H9 (cell line): ENCODE data around the gene SRP72. TPM values are rescaled to one million over a fixed set of nuclear protein-coding genes. Genes with fewer than 3 reads are reported as not detected.
A peak's percentile ranks its signal among the peaks of the same experiment; 100 is the strongest.

Experiments used
- DNase-seq: peaks from one replicate; pipeline ENCODE4 v3.0.0-alpha.2; 2017
- H2AFZ ChIP-seq: one replicate; pipeline ENCODE4 v1.6.1; 2013; ENCODE audit warnings: mild to moderate bottlenecking, low read length, control low read depth, moderate library complexity
- H2AK5ac ChIP-seq: 2 replicates; pipeline ENCODE4 v1.6.1; 2013; ENCODE audit warnings: low read length, control low read depth, mixed read lengths; ENCODE audit not compliant: insufficient read length
- H2BK120ac ChIP-seq: one replicate; pipeline ENCODE4 v1.6.1; 2013; ENCODE audit warnings: low read depth, mild to moderate bottlenecking, low read length, control low read depth, inconsistent platforms; ENCODE audit not compliant: poor library complexity, severe bottlenecking
- H2BK12ac ChIP-seq: 2 replicates; pipeline ENCODE4 v1.6.1; 2013; ENCODE audit warnings: low read length, control low read depth, mixed read lengths, low read depth; ENCODE audit not compliant: insufficient read length
- H2BK15ac ChIP-seq: 2 replicates; pipeline ENCODE4 v1.6.1; 2013; ENCODE audit warnings: low read depth, low read length, control low read depth
- H2BK20ac ChIP-seq: one replicate; pipeline ENCODE4 v1.6.1; 2013; ENCODE audit warnings: low read depth, mild to moderate bottlenecking, low read length, control low read depth, inconsistent platforms; ENCODE audit not compliant: poor library complexity, severe bottlenecking
- H2BK5ac ChIP-seq: 2 replicates; pipeline ENCODE4 v1.6.1; 2013; ENCODE audit warnings: low read length, control low read depth, mixed read lengths; ENCODE audit not compliant: insufficient read length
- H3K14ac ChIP-seq: 2 replicates; pipeline ENCODE4 v1.6.1; 2013; ENCODE audit warnings: low read length, control low read depth; ENCODE audit not compliant: insufficient read depth
- H3K18ac ChIP-seq: 2 replicates; pipeline ENCODE4 v1.6.1; 2013; ENCODE audit warnings: low read depth, mild to moderate bottlenecking, mixed read lengths, low read length, control low read depth; ENCODE audit not compliant: insufficient read length
- H3K23ac ChIP-seq: 2 replicates; pipeline ENCODE4 v1.6.1; 2013; ENCODE audit warnings: low read length, control low read depth, mixed read lengths, low read depth; ENCODE audit not compliant: insufficient read length
- H3K23me2 ChIP-seq: 2 replicates; pipeline ENCODE4 v1.6.1; 2013; ENCODE audit warnings: low read depth, mild to moderate bottlenecking, mixed read lengths, low read length, control low read depth; ENCODE audit not compliant: insufficient read length, poor library complexity, severe bottlenecking
- H3K27ac ChIP-seq: 2 replicates; pipeline ENCODE4 v1.5.1; 2013; ENCODE audit warnings: low read length, control low read depth, mixed read lengths, low read depth; ENCODE audit not compliant: insufficient read length
- H3K27me3 ChIP-seq: 2 replicates; pipeline ENCODE4 v1.6.1; 2013; ENCODE audit warnings: low read length, control low read depth, inconsistent platforms; ENCODE audit not compliant: insufficient read depth
- H3K4ac ChIP-seq: 2 replicates; pipeline ENCODE4 v1.6.1; 2013; ENCODE audit warnings: low read depth, mild to moderate bottlenecking, control low read depth, inconsistent platforms, low read length, moderate library complexity
- H3K4me1 ChIP-seq: 2 replicates; pipeline ENCODE4 v1.6.1; 2013; ENCODE audit warnings: low read length, control low read depth, inconsistent platforms; ENCODE audit not compliant: insufficient read depth
- H3K4me2 ChIP-seq: 2 replicates; pipeline ENCODE4 v1.6.1; 2013; ENCODE audit warnings: low read length, control low read depth, mixed read lengths; ENCODE audit not compliant: insufficient read length, insufficient read depth
- H3K56ac ChIP-seq: 2 replicates; pipeline ENCODE4 v1.6.1; 2013; ENCODE audit warnings: low read depth, mild to moderate bottlenecking, mixed read lengths, low read length, control low read depth; ENCODE audit not compliant: insufficient read length
- H3K79me1 ChIP-seq: 2 replicates; pipeline ENCODE4 v1.6.1; 2013; ENCODE audit warnings: low read depth, mild to moderate bottlenecking, moderate library complexity, low read length, control low read depth, inconsistent platforms; ENCODE audit not compliant: insufficient read depth, poor library complexity, severe bottlenecking
- H3K79me2 ChIP-seq: 2 replicates; pipeline ENCODE4 v1.6.1; 2013; ENCODE audit warnings: low read length, control low read depth, inconsistent platforms; ENCODE audit not compliant: insufficient read depth
- H3K9ac ChIP-seq: 2 replicates; pipeline ENCODE4 v1.6.1; 2013; ENCODE audit warnings: low read length, control low read depth, mixed read lengths; ENCODE audit not compliant: insufficient read length; ENCODE audit errors: extremely low read depth
- H3K9me3 ChIP-seq: one replicate; pipeline ENCODE4 v1.6.1; 2013; ENCODE audit warnings: low read depth, low read length, inconsistent platforms; ENCODE audit not compliant: control insufficient read depth
- H3T11ph ChIP-seq: one replicate; pipeline ENCODE4 v1.6.1; 2013; ENCODE audit warnings: mild to moderate bottlenecking, low read length, control low read depth, inconsistent platforms
- H4K20me1 ChIP-seq: one replicate; pipeline ENCODE4 v1.6.1; 2013; ENCODE audit not compliant: control insufficient read depth, insufficient read length, insufficient read depth
- H4K5ac ChIP-seq: 2 replicates; pipeline ENCODE4 v1.6.1; 2013; ENCODE audit warnings: low read depth, mild to moderate bottlenecking, mixed read lengths, low read length, control low read depth; ENCODE audit not compliant: insufficient read length
- H4K8ac ChIP-seq: replicated peaks from 2 replicates; pipeline ENCODE4 v1.6.1; 2013; ENCODE audit warnings: low read length, control low read depth, mixed read lengths, low read depth; ENCODE audit not compliant: insufficient read length
- H4K91ac ChIP-seq: 2 replicates; pipeline ENCODE4 v1.6.1; 2013; ENCODE audit warnings: low read depth, mild to moderate bottlenecking, moderate library complexity, mixed read lengths, low read length, control low read depth; ENCODE audit not compliant: insufficient read length
- H3K27ac Mint-ChIP-seq, 3 experiments: 2 replicates in 2 of 3; 3 replicates in 1 of 3; pipeline ENCODE4 v1.8.0; 2020 to 2021; ENCODE audit warnings: mixed read lengths in 3 of 3, mild to moderate bottlenecking in 1 of 3, moderate library complexity in 1 of 3
- H3K27me3 Mint-ChIP-seq: 2 replicates; pipeline ENCODE4 v1.8.0; 2021; ENCODE audit warnings: low read depth, mild to moderate bottlenecking, moderate library complexity, mixed read lengths
- H3K36me3 Mint-ChIP-seq, 3 experiments: 2 replicates in 2 of 3; 3 replicates in 1 of 3; pipeline ENCODE4 v1.8.0; 2020 to 2021; ENCODE audit warnings: low read depth in 3 of 3, mixed read lengths in 3 of 3; ENCODE audit not compliant: insufficient read depth in 1 of 3
- H3K4me1 Mint-ChIP-seq, 2 experiments: 2 replicates each; pipeline ENCODE4 v1.8.0; 2020; ENCODE audit warnings: mixed read lengths in 2 of 2
- H3K4me3 Mint-ChIP-seq, 2 experiments: 2 replicates in 1 of 2; 3 replicates in 1 of 2; pipeline ENCODE4 v1.8.0; 2020 to 2021; ENCODE audit warnings: mild to moderate bottlenecking in 2 of 2, mixed read lengths in 2 of 2, moderate library complexity in 1 of 2
- H3K9me3 Mint-ChIP-seq, 2 experiments: 2 replicates in 1 of 2; 3 replicates in 1 of 2; pipeline ENCODE4 v1.8.0; 2020; ENCODE audit warnings: mild to moderate bottlenecking in 2 of 2, mixed read lengths in 2 of 2, moderate library complexity in 1 of 2
- WGBS: extraction: QIAGEN DNeasy Blood & Tissue Kit; methylation state at CpG from one replicate; pipeline ENCODE4 v1.1.7; 2013; ENCODE audit warnings: missing lambda C conversion rate, low lambda C conversion rate, mixed read lengths; ENCODE audit not compliant: insufficient read length; ENCODE audit errors: extremely low coverage; 5-methylcytosine and 5-hydroxymethylcytosine counted together
- total RNA-seq: library from RNA; stranded (reverse); gene quantifications from 2 replicates; pipeline ENCODE4 v1.2.1, GENCODE V29; 2021
- TF ChIP-seq, protein P1 (sequence below): fragments of 200-600 bp; sonication (generic); conservative IDR thresholded peaks from 3 replicates; pipeline ENCODE4 v1.8.0; 2021; ENCODE audit warnings: antibody characterized with exemption, mild to moderate bottlenecking

Gene SRP72
- total RNA-seq, 1 experiment from 2014 or later = 141 TPM

DNA sequence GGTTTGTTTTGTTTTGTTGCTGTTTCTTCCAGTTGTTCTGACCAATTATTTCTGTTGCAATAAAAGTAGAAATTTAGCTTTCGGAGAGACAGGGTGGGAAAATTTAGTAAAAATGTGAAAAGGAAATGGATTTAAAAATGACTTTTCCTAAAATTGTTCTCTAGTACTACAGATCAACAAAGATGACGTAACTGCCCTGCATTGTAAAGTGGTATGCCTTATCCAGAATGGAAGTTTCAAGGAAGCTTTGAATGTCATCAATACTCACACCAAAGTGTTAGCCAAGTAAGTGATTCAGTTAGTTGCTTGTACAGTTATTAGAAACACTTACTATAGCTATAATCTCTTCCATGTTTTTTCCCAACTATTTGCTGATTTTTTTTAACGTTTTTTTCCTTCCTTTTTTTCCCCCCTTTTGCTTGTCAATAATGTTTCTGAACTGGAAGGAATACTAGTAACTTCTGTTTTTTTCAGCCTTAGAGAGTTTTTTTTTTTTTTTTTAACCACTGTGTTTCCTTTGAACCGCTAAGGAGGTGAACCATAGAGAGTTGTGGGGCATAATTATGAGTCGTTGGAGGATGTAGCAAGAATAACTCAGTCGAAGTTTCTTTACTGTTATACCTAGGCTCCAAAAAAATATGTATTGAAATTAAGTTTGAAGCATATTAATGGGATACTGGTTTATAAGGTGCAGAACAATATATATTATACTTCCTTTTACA is 2.2 kb downstream of the SRP72 start:
- peaks cover 23 to 51% (median 40%) of the 10 kb centered on the region in 3 experiments for H3K36me3 Mint-ChIP-seq
- no peak overlapping the region; a peak in 1 of 7 replicates for H3K27ac Mint-ChIP-seq
- no CpG with 5 or more reads among the region's 6 CpGs for WGBS

More for the DNA sequence above, 2.2 kb downstream of the SRP72 start:
- Mint-ChIP-seq H3K4me3 (peak overlapping the region; percentile 41 to 97), H3K9me3 (peaks cover 0 to 4% of the 10 kb centered on the region in 2 experiments; a peak in 1 of 5 replicates), H3K4me1 (peaks cover 23 to 31% of the 10 kb centered on the region in 2 experiments), H3K27me3 (no peaks in the 10 kb centered on the region)
- Histone ChIP-seq H2BK20ac (no peak overlapping the region), H4K91ac (no peak overlapping the region), H4K8ac (no peak overlapping the region), H3K23me2 (peaks cover 9% of the 10 kb centered on the region), H3K79me2 (peaks cover 10% of the 10 kb centered on the region; the same call in 1 of the 2 replicates), H3K18ac (no peak overlapping the region), H3K23ac (no peak overlapping the region), H3K4ac (no peak overlapping the region), H3K79me1 (peaks cover 2% of the 10 kb centered on the region), H2BK15ac (no peak overlapping the region), H4K5ac (no peak overlapping the region), H4K20me1 (no peaks in the 10 kb centered on the region), H2BK12ac (no peak overlapping the region), H3K4me2 (no peak overlapping the region), H3K56ac (no peak overlapping the region), H2AK5ac (no peak overlapping the region), H3K4me1 (no peaks in the 10 kb centered on the region), H3K9ac (no peak overlapping the region), H3K27me3 (no peaks in the 10 kb centered on the region), H2AFZ (no peak overlapping the region), H3K14ac (no peak overlapping the region), H2BK120ac (no peak overlapping the region), H3T11ph (no peak overlapping the region), H2BK5ac (no peak overlapping the region), H3K27ac (no peak overlapping the region), H3K9me3 (no peaks in the 10 kb centered on the region)
- no peak for DNase-seq
- TF ChIP-seq, protein P1, sequence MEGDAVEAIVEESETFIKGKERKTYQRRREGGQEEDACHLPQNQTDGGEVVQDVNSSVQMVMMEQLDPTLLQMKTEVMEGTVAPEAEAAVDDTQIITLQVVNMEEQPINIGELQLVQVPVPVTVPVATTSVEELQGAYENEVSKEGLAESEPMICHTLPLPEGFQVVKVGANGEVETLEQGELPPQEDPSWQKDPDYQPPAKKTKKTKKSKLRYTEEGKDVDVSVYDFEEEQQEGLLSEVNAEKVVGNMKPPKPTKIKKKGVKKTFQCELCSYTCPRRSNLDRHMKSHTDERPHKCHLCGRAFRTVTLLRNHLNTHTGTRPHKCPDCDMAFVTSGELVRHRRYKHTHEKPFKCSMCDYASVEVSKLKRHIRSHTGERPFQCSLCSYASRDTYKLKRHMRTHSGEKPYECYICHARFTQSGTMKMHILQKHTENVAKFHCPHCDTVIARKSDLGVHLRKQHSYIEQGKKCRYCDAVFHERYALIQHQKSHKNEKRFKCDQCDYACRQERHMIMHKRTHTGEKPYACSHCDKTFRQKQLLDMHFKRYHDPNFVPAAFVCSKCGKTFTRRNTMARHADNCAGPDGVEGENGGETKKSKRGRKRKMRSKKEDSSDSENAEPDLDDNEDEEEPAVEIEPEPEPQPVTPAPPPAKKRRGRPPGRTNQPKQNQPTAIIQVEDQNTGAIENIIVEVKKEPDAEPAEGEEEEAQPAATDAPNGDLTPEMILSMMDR = no peak
